Esophagus squamous epithelium (tissue), 5 donors: Measurements from ENCODE around the gene C15orf62. TPM values are rescaled to one million over a fixed set of nuclear protein-coding genes. Genes with fewer than 3 reads are reported as not detected.

ENCODE experiments used
- DNase-seq: peaks from one replicate; lab custom pipeline; 2025; lab: John Stamatoyannopoulos, UW
- H3K27ac ChIP-seq, 4 donors: fragments of 200-600 bp; sonication (generic); one replicate each; pipeline ENCODE4 v1.5.1; 2016 to 2019; ENCODE audit warnings: mild to moderate bottlenecking in 1 of 4
- H3K27me3 ChIP-seq, 4 donors: fragments of 200-600 bp; sonication (generic); 1 replicate in 3 of 4; 2 replicates in 1 of 4; pipeline versions ENCODE4 v1.5.1 to v1.6.0; 2017 to 2021; ENCODE audit warnings: antibody characterized with exemption in 1 of 4
- H3K36me3 ChIP-seq, 3 donors: fragments of 200-600 bp; sonication (generic); one replicate each; pipeline ENCODE4 v1.5.1; 2016 to 2019
- H3K4me1 ChIP-seq, 3 donors: fragments of 200-600 bp; sonication (generic); one replicate each; pipeline ENCODE4 v1.5.1; 2017 to 2019
- H3K4me3 ChIP-seq, 4 donors: fragments of 200-600 bp; sonication (generic); 1 replicate in 3 of 4; 2 replicates in 1 of 4; pipeline ENCODE4 v1.5.1; 2016 to 2019; ENCODE audit warnings: mild to moderate bottlenecking in 2 of 4, moderate library complexity in 1 of 4
- H3K9me3 ChIP-seq, 3 donors: fragments of 200-600 bp; sonication (generic); one replicate each; pipeline ENCODE4 v1.5.1; 2016 to 2019
- POLR2A ChIP-seq, 4 donors: fragments of 450-650 bp; IDR thresholded peaks; one replicate each; pipeline ENCODE4 v1.6.1; 2017; ENCODE audit warnings: antibody characterized with exemption in 4 of 4, mild to moderate bottlenecking in 4 of 4, moderate library complexity in 3 of 4
- WGBS, 2 donors: methylation state at CpG; one replicate each; pipeline ENCODE4 v1.1.5; 2018; 5-methylcytosine and 5-hydroxymethylcytosine counted together
- intact Hi-C: fragments of 100-400 bp; cut with DNase I; formaldehyde crosslinking; loops from one replicate; pipeline ENCODE4 v1.15.0; 2022
- total RNA-seq, 4 donors: library from RNA; depleted of rRNA; stranded (reverse); fragments of >200 nt; gene quantifications; one replicate each; pipeline ENCODE4 v1.1.0, GENCODE V29; 2016
- TF ChIP-seq, protein P1 (sequence below), 6 experiments: fragments of 450-650 bp in 4 of 6; fragments of 200-600 bp in 2 of 6; sonication (generic) in 2 of 6; IDR thresholded peaks; one replicate each; pipeline ENCODE4 v1.5.1; 2016 to 2019; ENCODE audit warnings: antibody characterized with exemption in 6 of 6, mild to moderate bottlenecking in 4 of 6, moderate library complexity in 4 of 6
- donor health status: DM: yes; HTN: yes; CAD: no.

Gene C15orf62
- total RNA-seq, 4 donors from 2014 or later = 11.3 to 44.3 (median 22.2) TPM

DNA sequence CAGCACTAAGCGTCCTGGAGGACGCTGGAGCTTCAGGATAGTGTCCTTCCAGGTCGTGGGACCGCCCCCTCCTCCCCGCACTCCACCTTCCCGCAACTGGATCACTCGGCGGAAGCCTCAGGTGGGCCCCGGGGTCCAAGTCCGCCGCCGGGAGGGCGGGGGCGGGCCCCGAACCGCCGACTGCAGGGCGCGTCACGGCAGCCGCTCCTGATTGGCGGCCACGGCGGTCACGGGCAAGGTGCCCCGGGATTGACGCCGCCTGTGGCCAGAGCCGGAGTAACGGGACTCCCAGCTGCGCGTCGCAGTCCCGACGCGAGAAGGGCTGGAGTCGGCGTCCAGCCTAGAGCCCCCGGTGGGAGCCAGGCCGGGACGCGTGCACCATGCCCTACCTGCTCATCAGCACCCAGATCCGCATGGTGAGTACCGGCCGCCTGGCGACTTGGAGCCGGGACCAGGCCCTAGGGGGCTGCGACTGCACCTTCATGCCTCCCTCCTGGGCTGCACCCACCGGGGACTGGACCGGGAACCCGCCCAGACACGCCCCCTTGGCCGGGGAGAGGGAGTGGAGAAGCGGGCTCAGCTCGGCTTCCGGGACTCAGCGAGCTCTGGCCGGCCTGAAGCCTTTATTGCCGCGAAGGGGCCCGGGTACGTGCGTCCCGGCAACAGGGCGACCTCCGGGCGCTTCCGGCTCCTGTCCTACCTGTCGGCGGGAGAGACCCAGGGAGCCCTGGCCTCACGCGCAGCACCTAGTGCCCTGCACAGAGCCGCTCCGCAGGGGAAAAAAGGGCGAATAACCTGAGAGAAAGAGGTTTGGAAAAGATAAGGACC is 5.8 kb upstream of the C15orf62 start, which contains the start of gene GCHFR:
Gene GCHFR, plus strand, starts transcription at position 268 of the 828 bp plus-strand sequence. Its CDS starts 113 bp downstream, at position 381.
- H3K4me1 ChIP-seq = peaks cover 58 to 66% (median 62%) of the 10 kb centered on the region in 3 donors
- H3K27ac ChIP-seq = peak within 1 kb of the TSS; percentile 86 to 96 (median 90)
- peak in 2 of 4 donors; percentile 37 to 73 for TF ChIP-seq POLR2A (IDR thresholded peaks at IDR 0.05)
- TF ChIP-seq, protein P1, sequence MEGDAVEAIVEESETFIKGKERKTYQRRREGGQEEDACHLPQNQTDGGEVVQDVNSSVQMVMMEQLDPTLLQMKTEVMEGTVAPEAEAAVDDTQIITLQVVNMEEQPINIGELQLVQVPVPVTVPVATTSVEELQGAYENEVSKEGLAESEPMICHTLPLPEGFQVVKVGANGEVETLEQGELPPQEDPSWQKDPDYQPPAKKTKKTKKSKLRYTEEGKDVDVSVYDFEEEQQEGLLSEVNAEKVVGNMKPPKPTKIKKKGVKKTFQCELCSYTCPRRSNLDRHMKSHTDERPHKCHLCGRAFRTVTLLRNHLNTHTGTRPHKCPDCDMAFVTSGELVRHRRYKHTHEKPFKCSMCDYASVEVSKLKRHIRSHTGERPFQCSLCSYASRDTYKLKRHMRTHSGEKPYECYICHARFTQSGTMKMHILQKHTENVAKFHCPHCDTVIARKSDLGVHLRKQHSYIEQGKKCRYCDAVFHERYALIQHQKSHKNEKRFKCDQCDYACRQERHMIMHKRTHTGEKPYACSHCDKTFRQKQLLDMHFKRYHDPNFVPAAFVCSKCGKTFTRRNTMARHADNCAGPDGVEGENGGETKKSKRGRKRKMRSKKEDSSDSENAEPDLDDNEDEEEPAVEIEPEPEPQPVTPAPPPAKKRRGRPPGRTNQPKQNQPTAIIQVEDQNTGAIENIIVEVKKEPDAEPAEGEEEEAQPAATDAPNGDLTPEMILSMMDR (IDR thresholded peaks at IDR 0.05) = peak in 4 of 6 experiments; percentile 14 to 45 (median 35)
- no peak for DNase-seq
- H3K9me3 ChIP-seq = no peaks in the 10 kb centered on the region
- intact Hi-C loops = no loop called here
- peaks cover 4 to 16% (median 8%) of the 10 kb centered on the region in 3 donors for H3K36me3 ChIP-seq
- 0 to 5% methylated on average over 3 to 10 of the region's 75 CpGs for WGBS, 2 donors
- peak within 1 kb of the TSS; percentile 35 to 84 (median 52) for H3K4me3 ChIP-seq
- no peaks in the 10 kb centered on the region for H3K27me3 ChIP-seq

DNA sequence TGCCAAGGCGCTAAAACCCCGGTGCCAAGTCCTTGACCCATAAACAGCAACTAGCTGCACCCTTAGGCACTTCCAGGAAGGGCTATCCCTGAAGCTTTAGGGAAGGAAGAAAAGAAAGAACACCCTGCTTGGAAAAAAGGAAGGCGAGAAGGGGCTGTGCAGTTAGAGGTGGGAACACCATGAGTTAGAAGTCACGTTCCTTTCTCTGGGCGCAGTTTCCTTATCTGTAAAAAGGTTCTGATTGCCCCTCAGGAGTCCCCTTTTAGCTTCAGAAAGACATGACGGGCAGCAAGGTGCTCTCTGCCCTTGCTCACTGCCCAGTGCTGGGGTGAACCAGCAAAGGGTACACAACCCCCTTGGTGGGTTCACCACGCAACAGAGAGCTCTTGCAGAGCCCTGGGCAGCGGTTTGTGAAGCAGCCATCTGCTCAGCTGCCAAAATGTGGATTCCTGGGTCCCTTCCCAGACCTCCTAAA is 5.1 kb upstream of the C15orf62 start:
- H3K27me3 ChIP-seq = no peaks in the 10 kb centered on the region
- intact Hi-C loops = no loop called here
- H3K4me1 ChIP-seq = peaks cover 64 to 73% (median 66%) of the 10 kb centered on the region in 3 donors
- TF ChIP-seq POLR2A (IDR thresholded peaks at IDR 0.05) = no peak
- TF ChIP-seq, protein P1 (IDR thresholded peaks at IDR 0.05) = no peak
- peak overlapping the region; percentile 35 to 84 (median 52) for H3K4me3 ChIP-seq
- H3K9me3 ChIP-seq = no peaks in the 10 kb centered on the region
- no peak for DNase-seq
- H3K36me3 ChIP-seq = peaks cover 4 to 16% (median 8%) of the 10 kb centered on the region in 3 donors
- WGBS, 2 donors = 32 to 39% methylated on average over 6 to 7 of the region's 8 CpGs
- peak overlapping the region; percentile 86 to 96 (median 90) for H3K27ac ChIP-seq

DNA sequence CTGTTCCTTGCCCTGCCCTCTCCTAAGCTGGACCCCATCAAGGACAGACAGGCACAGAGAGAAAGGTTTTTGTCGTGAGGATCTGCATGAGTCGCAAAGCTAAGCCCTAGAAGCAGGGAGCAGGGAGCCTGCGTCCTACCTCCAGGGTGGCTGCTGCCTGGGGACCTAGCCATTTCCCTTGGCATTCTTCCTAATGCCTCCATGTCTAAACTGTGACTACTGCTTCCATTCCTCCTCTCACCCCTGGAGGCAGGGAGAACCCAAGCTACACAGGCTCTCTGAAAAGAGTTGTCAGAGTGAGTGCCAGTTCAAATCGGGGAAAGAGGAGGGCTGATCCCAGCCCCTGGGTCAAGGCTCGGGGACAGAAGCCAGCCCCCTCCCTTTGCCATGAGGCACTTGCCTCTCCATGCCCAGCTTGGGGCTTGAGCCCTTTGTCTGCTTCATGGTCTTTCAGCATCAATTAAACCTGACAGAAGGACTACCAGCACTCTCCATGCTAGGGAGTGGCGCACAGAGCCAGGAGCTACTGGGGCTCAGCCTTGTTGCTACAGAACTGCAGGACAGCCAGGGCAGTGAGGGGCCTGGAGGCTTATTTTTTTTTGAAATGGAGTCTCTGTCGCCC is 3.5 kb upstream of the C15orf62 start:
- H3K9me3 ChIP-seq = no peaks in the 10 kb centered on the region
- 42 to 61% methylated on average over 2 to 3 of the region's 7 CpGs for WGBS, 2 donors
- no peak for TF ChIP-seq POLR2A (IDR thresholded peaks at IDR 0.05)
- TF ChIP-seq, protein P1 (IDR thresholded peaks at IDR 0.05) = peak in 1 of 6 experiments; percentile 7
- peaks cover 72 to 89% (median 76%) of the 10 kb centered on the region in 3 donors for H3K4me1 ChIP-seq
- H3K4me3 ChIP-seq = peak overlapping the region in 3 of 4 donors; percentile 51 to 84 (median 53)
- H3K27ac ChIP-seq = peak overlapping the region; percentile 86 to 96 (median 90)
- H3K36me3 ChIP-seq = peaks cover 4 to 20% (median 8%) of the 10 kb centered on the region in 3 donors
- intact Hi-C loops = no loop called here
- no peaks in the 10 kb centered on the region for H3K27me3 ChIP-seq
- no peak for DNase-seq

DNA sequence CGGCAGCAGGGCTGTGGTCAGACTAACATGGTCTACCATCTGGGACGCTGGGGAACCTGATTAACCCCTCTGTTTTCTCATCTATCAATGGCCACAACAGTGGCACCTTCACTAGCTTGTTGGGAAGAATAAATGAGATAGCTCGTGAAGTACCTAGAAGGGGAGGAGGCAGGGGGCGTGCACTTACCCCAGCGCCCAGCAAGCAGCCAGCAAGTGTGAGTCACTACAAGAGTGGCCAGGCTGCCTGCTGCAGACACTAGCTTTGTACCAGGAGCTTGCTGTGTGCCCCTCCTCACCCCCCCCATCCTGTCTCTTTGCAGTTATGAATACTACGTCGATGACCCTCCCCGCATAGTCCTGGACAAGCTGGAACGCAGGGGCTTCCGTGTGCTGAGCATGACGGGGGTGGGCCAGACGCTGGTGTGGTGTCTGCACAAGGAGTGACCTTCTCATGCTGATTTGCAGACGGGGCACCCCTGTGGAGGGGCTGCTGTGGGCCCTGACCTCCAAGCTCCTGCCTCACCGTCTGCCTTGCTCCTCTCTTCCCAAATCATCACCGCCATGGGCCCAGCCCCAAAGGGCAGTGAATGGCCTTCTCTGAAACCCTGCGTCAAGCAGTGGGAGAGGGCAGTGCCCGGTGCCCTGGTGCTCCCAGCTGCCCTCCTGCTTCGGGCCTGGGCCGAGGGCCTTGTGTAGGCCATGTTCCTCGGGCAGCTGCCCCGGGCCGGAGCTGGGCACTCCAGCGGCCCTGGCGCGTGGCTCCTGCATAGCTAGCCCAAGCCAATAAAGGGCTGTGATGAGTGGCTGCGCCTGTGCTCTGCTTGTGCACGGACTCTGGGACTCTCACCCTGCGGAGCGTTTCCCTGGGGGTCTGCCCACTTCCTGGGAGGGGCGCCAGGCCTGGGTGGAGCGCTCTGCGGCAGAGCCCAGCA is 2.6 kb upstream of the C15orf62 start:
- intact Hi-C loops = no loop called here
- 61 to 71% methylated on average over 5 to 6 of the region's 32 CpGs for WGBS, 2 donors
- Histone ChIP-seq H3K27ac (peak overlapping the region; percentile 86 to 96 (median 90)), H3K27me3 (no peaks in the 10 kb centered on the region), H3K4me3 (peak overlapping the region in 2 of 4 donors; percentile 51 to 53), H3K4me1 (peaks cover 76 to 98% (median 76%) of the 10 kb centered on the region in 3 donors), H3K36me3 (peaks cover 6 to 29% (median 8%) of the 10 kb centered on the region in 3 donors), H3K9me3 (no peaks in the 10 kb centered on the region)
- no peak for TF ChIP-seq POLR2A (IDR thresholded peaks at IDR 0.05)
- TF ChIP-seq, protein P1 (IDR thresholded peaks at IDR 0.05) = no peak
- DNase-seq = no peak
